Stimulated activated CD4-positive, alpha-beta T cell treated with anti-CD3 and anti-CD28 coated beads, Interleukin-12 subunit alpha, Interleukin-12 subunit beta, amount 100 ng/mL, for 4 hours (primary cell): ENCODE data around the gene CCDC81.
"Not testable (repeated sequence)": the region's sequence is repeated elsewhere in the genome, so short reads cannot be mapped to it uniquely, and the experiment has no call there.

ENCODE experiments used
- DNase-seq: peaks from one replicate; pipeline ENCODE4 v3.0.0-alpha.2; 2020

CCDC81 gene

GRCh38 chr11:86374586-86374985 lies at the start of gene CCDC81:
Gene CCDC81 (plus strand): TSS chr11:86374887. CDS start chr11:86375164, 277 bp downstream.
- no peak for DNase-seq

GRCh38 chr11:86335131-86335767 lies 39.4 kb upstream of the CCDC81 start:
- DNase-seq, result no peak

GRCh38 chr11:86337227-86337626 lies 37.5 kb upstream of the CCDC81 start:
- DNase-seq, result no peak

GRCh38 chr11:86341382-86341781 lies 33.3 kb upstream of the CCDC81 start:
- no peak for DNase-seq

- DNase-seq, result no peak
These were observed 28.2 kb upstream of the CCDC81 start for GRCh38 chr11:86346513-86346912.

- DNase-seq, result no peak
These were observed 19.4 kb upstream of the CCDC81 start for GRCh38 chr11:86355256-86355655.

- DNase-seq, result not testable (repeated sequence)
These were observed 17.3 kb upstream of the CCDC81 start for GRCh38 chr11:86357412-86357811.

GRCh38 chr11:86358720-86359119 lies 16.0 kb upstream of the CCDC81 start:
- DNase-seq, result no peak

GRCh38 chr11:86360775-86361395 lies 13.8 kb upstream of the CCDC81 start:
- no peak for DNase-seq

- no peak for DNase-seq
These were observed 11.3 kb upstream of the CCDC81 start for GRCh38 chr11:86363424-86363823.

- no peak for DNase-seq
These were observed 9.1 kb upstream of the CCDC81 start for GRCh38 chr11:86365546-86365945.

- DNase-seq, result no peak
These were observed 5.0 kb upstream of the CCDC81 start for GRCh38 chr11:86369668-86370067.

- no peak for DNase-seq
These were observed 4.5 kb upstream of the CCDC81 start for GRCh38 chr11:86370171-86370570.

- DNase-seq, result no peak
These were observed 3.6 kb upstream of the CCDC81 start for GRCh38 chr11:86370922-86371594.

- DNase-seq, result no peak
These were observed 2.6 kb upstream of the CCDC81 start for GRCh38 chr11:86372041-86372440.

GRCh38 chr11:86372586-86372985 lies 2.1 kb upstream of the CCDC81 start:
- DNase-seq, result no peak

GRCh38 chr11:86374069-86374468 lies 618 bp upstream of the CCDC81 start:
- no peak for DNase-seq

- DNase-seq, result no peak
These were observed 3.3 kb downstream of the CCDC81 start for GRCh38 chr11:86377972-86378371.

GRCh38 chr11:86380295-86381059 lies 5.8 kb downstream of the CCDC81 start:
- no peak for DNase-seq

GRCh38 chr11:86383041-86383955 lies 8.6 kb downstream of the CCDC81 start:
- DNase-seq, result no peak

GRCh38 chr11:86386283-86386682 lies 11.6 kb downstream of the CCDC81 start:
- DNase-seq, result no peak

- no peak for DNase-seq
These were observed 12.1 kb downstream of the CCDC81 start for GRCh38 chr11:86386746-86387145.
